ENCODE measurements around the gene MBTD1. TPM values are rescaled to one million over a fixed set of nuclear protein-coding genes. Genes with fewer than 3 reads are reported as not detected.

Gene MBTD1
- total and polyA plus RNA-seq, 9 donors: 17.3 to 25.0 (median 20.6) TPM

DNA sequence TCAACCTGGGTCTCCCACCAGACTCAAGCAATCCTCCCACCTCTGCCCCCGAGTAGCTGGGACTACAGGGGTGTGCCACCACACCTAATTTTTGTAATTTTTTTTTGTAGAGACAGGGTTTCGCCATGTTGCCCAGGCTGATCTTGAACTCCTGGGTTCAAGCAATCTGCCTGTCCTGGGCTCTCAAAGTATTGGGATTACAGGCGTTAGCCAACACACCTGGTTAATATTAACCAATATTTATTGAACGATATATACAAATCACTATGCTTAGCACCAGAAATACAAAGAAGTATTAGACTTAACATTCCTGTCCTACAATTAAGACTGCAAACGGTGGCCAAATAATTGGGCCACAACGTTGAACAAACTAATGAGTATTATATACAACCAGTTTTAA lies 4.2 kb downstream of the MBTD1 start:
- H3K27ac ChIP-seq (ENCODE audit: low read length): no peak overlapping the region
- H3K4me3 ChIP-seq (ENCODE audit: low read length): no peak overlapping the region
- H3K9me3 ChIP-seq (replicated peaks; ENCODE audit: control insufficient read depth, low read depth, low read length): peaks cover 2% of the 10 kb centered on the region
- DNase-seq: no peak
- H3K4me1 ChIP-seq (ENCODE audit: control insufficient read depth, insufficient read depth, low read length): peaks cover 7% of the 10 kb centered on the region
- peaks cover 14% of the 10 kb centered on the region for H3K36me3 ChIP-seq (ENCODE audit: control insufficient read depth, insufficient read depth, low read length)
- 100% methylated on average over 1 of the region's 6 CpGs for WGBS (ENCODE audit: insufficient coverage)
- no peaks in the 10 kb centered on the region for H3K27me3 ChIP-seq (ENCODE audit: control insufficient read depth, insufficient read depth, low read length)

DNA sequence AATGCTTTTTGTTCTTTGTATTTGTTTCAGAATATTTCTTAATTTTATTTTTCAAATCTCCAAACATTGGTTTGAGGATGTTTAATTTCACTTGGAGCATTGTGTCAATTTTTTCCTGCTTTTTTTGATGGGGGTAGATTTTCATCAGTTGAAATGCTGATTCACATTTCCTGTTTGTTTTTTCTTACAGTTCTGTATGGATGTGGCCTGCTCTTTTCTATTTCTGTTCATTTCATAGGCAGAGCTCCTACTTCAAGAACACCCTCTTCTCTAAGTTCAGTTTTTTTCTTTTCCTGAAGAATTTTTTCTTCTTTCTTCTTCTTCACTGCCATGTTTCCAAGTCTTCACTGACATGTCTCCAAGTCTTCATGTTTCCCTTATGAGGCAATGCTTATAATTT lies 8.8 kb downstream of the MBTD1 start:
- Histone ChIP-seq H3K27me3 (ENCODE audit: control insufficient read depth, insufficient read depth, low read length) (no peaks in the 10 kb centered on the region), H3K4me1 (ENCODE audit: control insufficient read depth, insufficient read depth, low read length) (no peaks in the 10 kb centered on the region), H3K36me3 (ENCODE audit: control insufficient read depth, insufficient read depth, low read length) (peaks cover 14% of the 10 kb centered on the region)

DNA sequence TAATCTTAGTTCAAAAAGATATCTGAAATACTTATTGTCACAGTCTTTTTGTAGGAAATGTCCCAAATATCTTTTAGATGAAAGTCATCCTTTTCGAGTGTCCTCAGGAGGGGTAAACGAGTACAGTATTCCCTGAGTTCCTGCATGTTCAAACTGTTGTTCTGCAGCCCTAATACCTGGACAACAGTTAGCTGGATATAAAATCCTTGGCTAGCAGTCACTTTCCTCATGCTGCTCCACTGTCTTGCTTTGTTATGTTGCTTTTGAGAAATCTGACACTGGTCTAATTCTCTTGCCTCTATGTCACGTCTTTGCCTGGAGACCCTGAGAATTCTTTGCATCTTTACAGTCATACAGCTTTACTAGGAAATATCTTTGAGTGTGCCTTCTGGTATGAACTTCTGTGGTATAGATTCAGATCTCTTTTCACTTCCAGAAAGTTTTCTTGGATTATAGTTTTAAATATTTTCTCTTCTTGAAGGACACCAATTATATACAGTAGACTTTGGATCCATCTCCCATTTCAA lies 9.5 kb downstream of the MBTD1 start:
- no peaks in the 10 kb centered on the region for H3K27me3 ChIP-seq (ENCODE audit: control insufficient read depth, insufficient read depth, low read length)
- H3K4me3 ChIP-seq (ENCODE audit: low read length): no peak overlapping the region
- H3K4me1 ChIP-seq (ENCODE audit: control insufficient read depth, insufficient read depth, low read length): no peaks in the 10 kb centered on the region
- no peak overlapping the region for H3K27ac ChIP-seq (ENCODE audit: low read length)
- H3K36me3 ChIP-seq (ENCODE audit: control insufficient read depth, insufficient read depth, low read length): peaks cover 14% of the 10 kb centered on the region
- 100% methylated on average over 2 of the region's 3 CpGs for WGBS (ENCODE audit: insufficient coverage)
- H3K9me3 ChIP-seq (replicated peaks; ENCODE audit: control insufficient read depth, low read depth, low read length): peaks cover 2% of the 10 kb centered on the region
- DNase-seq: no peak

More for the DNA sequence above, 8.8 kb downstream of the MBTD1 start:
- DNase-seq: no peak
- no peak overlapping the region for H3K4me3 ChIP-seq (ENCODE audit: low read length)
- H3K27ac ChIP-seq (ENCODE audit: low read length): no peak overlapping the region
- H3K9me3 ChIP-seq (replicated peaks; ENCODE audit: control insufficient read depth, low read depth, low read length): peaks cover 2% of the 10 kb centered on the region

DNA sequence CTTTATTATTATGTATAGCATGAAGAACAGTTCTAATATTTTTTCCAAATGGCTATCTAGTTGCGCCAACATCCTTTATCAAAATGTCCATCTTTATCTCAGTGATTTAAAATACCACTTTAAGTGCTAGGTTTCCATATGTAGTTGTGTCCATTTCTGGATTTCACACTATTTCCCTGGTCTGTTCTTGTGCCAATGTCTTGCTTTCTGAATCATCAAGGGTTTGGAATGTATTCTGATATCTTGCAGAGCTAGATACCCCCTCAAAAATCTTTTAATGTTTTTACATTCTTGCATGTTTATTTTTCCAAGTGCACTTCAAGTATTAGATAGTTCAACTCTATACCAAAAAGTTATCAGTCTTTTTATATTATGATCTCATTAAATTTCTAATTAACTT lies 14.3 kb downstream of the MBTD1 start:
- peaks cover 2% of the 10 kb centered on the region for H3K36me3 ChIP-seq (ENCODE audit: control insufficient read depth, insufficient read depth, low read length)
- DNase-seq: no peak

DNA sequence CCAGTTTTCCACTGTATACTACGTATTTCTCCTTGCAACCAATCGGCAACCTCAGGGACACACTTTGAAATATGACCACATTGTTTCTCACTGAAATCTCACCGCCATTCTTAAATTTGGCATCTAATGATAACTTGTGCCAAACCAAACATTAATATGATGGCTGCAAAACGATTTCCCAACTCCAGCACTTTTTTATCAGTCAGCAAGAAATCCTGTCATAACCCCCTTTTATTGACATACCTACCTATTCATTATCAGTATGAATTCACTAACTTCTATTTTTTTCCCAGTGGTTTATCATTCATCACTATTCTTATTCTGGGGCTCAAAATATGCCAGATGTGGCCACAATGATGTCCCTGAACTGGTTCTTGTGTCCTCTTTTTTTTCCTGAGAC lies 15.8 kb downstream of the MBTD1 start:
- Histone ChIP-seq H3K27me3 (ENCODE audit: control insufficient read depth, insufficient read depth, low read length) (no peaks in the 10 kb centered on the region), H3K36me3 (ENCODE audit: control insufficient read depth, insufficient read depth, low read length) (peaks cover 2% of the 10 kb centered on the region), H3K9me3 (replicated peaks; ENCODE audit: control insufficient read depth, low read depth, low read length) (no peaks in the 10 kb centered on the region), H3K4me1 (ENCODE audit: control insufficient read depth, insufficient read depth, low read length) (no peaks in the 10 kb centered on the region), H3K27ac (ENCODE audit: low read length) (no peak overlapping the region), H3K4me3 (ENCODE audit: low read length) (no peak overlapping the region)
- DNase-seq: no peak
- 90% methylated on average over 4 of the region's 4 CpGs for WGBS (ENCODE audit: insufficient coverage)

More for the DNA sequence above, 14.3 kb downstream of the MBTD1 start:
- no CpG with 5 or more reads among the region's 1 CpG for WGBS (ENCODE audit: insufficient coverage)
- no peaks in the 10 kb centered on the region for H3K27me3 ChIP-seq (ENCODE audit: control insufficient read depth, insufficient read depth, low read length)
- H3K4me3 ChIP-seq (ENCODE audit: low read length): no peak overlapping the region
- no peaks in the 10 kb centered on the region for H3K4me1 ChIP-seq (ENCODE audit: control insufficient read depth, insufficient read depth, low read length)
- no peaks in the 10 kb centered on the region for H3K9me3 ChIP-seq (replicated peaks; ENCODE audit: control insufficient read depth, low read depth, low read length)
- H3K27ac ChIP-seq (ENCODE audit: low read length): no peak overlapping the region

DNA sequence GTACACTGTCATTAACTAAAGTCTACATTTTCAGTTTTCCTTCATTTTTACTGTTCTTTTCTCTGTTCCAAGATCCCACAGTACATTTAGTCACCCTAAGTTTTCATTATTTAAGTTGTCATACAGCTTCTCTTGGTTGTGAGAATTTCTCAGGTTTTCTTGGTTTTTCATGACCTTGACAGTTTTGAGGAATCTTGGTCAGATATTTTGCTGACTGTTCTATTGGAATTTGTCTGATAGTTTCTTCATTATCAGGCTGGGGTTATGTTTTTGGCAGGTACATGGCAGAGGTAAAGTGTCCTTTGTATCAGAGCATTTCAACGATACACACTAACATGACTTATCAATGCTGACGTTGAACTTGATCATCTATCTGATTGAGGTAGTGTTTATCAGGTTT lies 19.6 kb downstream of the MBTD1 start:
- no peak overlapping the region for H3K27ac ChIP-seq (ENCODE audit: low read length)
- H3K36me3 ChIP-seq (ENCODE audit: control insufficient read depth, insufficient read depth, low read length): no peaks in the 10 kb centered on the region
- no peak for DNase-seq
- H3K4me1 ChIP-seq (ENCODE audit: control insufficient read depth, insufficient read depth, low read length): no peaks in the 10 kb centered on the region
- H3K4me3 ChIP-seq (ENCODE audit: low read length): no peak overlapping the region
- no CpG with 5 or more reads among the region's 2 CpGs for WGBS (ENCODE audit: insufficient coverage)
- H3K9me3 ChIP-seq (replicated peaks; ENCODE audit: control insufficient read depth, low read depth, low read length): no peaks in the 10 kb centered on the region
- no peaks in the 10 kb centered on the region for H3K27me3 ChIP-seq (ENCODE audit: control insufficient read depth, insufficient read depth, low read length)

DNA sequence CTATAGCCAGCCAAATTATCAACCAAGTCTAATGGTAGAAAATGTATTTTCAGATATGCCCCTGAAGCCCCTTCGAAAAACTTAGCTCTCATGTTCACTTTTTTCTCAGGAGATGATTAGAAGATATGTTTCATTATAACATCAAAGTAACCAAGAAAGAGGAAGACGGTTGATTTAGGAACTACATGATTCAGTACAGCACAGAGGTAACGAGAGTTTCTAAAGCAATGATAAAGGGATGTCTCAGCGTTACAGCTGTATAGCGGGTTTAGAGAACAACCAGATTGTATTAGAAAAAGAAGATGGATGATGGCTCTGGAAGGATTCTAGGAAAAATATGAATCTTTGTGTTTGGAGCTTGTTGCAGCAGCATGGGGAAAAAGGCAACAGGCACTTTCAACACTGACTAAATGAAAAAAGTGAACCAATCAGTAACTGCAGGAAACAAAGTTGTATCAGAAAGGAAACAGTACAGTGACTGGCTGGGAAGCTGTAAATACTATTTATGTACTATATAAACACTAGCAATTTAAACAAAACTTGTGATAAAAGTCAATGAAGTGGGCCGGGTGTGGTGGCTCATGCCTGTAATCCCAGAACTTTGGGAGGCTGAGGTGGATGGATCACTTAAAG lies 21.5 kb downstream of the MBTD1 start:
- H3K9me3 ChIP-seq (replicated peaks; ENCODE audit: control insufficient read depth, low read depth, low read length): peaks cover 2% of the 10 kb centered on the region
- no peak overlapping the region for H3K4me3 ChIP-seq (ENCODE audit: low read length)
- DNase-seq: no peak
- WGBS (ENCODE audit: insufficient coverage): 96% methylated on average over 4 of the region's 6 CpGs
- no peaks in the 10 kb centered on the region for H3K27me3 ChIP-seq (ENCODE audit: control insufficient read depth, insufficient read depth, low read length)
- no peaks in the 10 kb centered on the region for H3K4me1 ChIP-seq (ENCODE audit: control insufficient read depth, insufficient read depth, low read length)
- H3K36me3 ChIP-seq (ENCODE audit: control insufficient read depth, insufficient read depth, low read length): no peaks in the 10 kb centered on the region
- no peak overlapping the region for H3K27ac ChIP-seq (ENCODE audit: low read length)

DNA sequence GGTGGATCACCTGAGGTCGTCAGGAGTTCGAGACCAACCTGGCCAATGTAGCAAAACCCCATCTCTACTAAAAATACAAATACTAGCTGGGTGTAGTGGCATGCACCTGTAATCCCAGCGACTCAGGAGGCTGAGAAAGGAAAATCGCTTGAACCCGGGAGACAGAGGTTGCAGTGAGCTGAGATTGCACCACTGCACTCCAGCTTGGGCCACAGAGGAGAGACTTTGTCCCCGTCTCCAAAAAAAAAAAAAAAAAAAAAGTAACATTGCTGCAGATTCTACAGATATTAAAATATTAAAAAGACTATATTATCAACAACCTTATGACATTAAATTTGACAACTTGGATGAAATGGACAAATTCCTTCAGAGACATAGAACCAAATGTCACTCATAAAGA lies 25.7 kb downstream of the MBTD1 start:
- Histone ChIP-seq H3K27ac (ENCODE audit: low read length) (no peak overlapping the region), H3K36me3 (ENCODE audit: control insufficient read depth, insufficient read depth, low read length) (peaks cover 3% of the 10 kb centered on the region), H3K4me3 (ENCODE audit: low read length) (no peak overlapping the region), H3K4me1 (ENCODE audit: control insufficient read depth, insufficient read depth, low read length) (no peaks in the 10 kb centered on the region), H3K9me3 (replicated peaks; ENCODE audit: control insufficient read depth, low read depth, low read length) (peaks cover 2% of the 10 kb centered on the region), H3K27me3 (ENCODE audit: control insufficient read depth, insufficient read depth, low read length) (no peaks in the 10 kb centered on the region)
- no CpG with 5 or more reads among the region's 6 CpGs for WGBS (ENCODE audit: insufficient coverage)
- no peak for DNase-seq

DNA sequence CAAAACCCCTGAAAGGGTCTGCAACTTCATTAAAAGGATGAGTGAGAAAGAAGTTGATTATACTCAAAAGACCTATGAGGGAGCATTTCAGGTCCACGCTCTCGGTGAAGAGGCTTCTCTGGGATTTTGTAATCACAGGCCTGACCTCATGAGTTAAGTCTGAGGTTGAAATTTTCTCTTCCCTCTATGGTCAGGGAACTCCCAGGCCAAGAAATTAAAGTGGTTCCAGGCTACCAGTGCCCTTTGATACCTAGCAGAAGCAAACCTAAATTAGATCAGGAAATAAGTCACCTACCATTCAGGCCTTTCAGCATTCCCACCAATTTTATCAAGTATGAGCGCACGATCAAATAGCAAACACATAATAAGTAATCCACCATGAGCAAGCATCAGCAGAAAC lies 27.9 kb downstream of the MBTD1 start:
- Histone ChIP-seq H3K36me3 (ENCODE audit: control insufficient read depth, insufficient read depth, low read length) (peaks cover 3% of the 10 kb centered on the region), H3K27ac (ENCODE audit: low read length) (no peak overlapping the region), H3K4me1 (ENCODE audit: control insufficient read depth, insufficient read depth, low read length) (no peaks in the 10 kb centered on the region), H3K27me3 (ENCODE audit: control insufficient read depth, insufficient read depth, low read length) (no peaks in the 10 kb centered on the region), H3K4me3 (ENCODE audit: low read length) (no peak overlapping the region), H3K9me3 (replicated peaks; ENCODE audit: control insufficient read depth, low read depth, low read length) (peaks cover 2% of the 10 kb centered on the region)
- WGBS (ENCODE audit: insufficient coverage): no CpG with 5 or more reads among the region's 4 CpGs
- no peak for DNase-seq

DNA sequence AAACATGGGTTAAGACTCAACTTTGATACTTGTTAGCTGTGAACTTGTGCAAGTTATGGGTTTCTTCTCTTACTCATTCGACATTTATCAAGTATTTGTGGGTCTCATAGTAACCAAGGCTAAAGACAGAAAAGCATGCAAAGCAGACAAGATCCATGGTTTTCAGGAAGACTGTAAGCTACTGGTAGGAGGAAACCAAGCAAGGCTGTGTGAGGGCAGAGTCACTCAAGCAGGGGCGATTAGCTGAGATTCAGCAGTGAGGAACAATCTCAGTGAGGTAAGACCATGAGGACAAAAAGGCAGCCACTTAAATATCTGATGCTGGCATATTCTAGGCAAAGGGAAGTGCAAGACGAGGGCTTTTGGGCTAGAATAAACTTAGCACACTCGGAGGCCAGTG lies 29.5 kb downstream of the MBTD1 start:
- 76% methylated on average over 3 of the region's 4 CpGs for WGBS (ENCODE audit: insufficient coverage)
- Histone ChIP-seq H3K4me1 (ENCODE audit: control insufficient read depth, insufficient read depth, low read length) (no peaks in the 10 kb centered on the region), H3K36me3 (ENCODE audit: control insufficient read depth, insufficient read depth, low read length) (peaks cover 3% of the 10 kb centered on the region), H3K27ac (ENCODE audit: low read length) (no peak overlapping the region), H3K27me3 (ENCODE audit: control insufficient read depth, insufficient read depth, low read length) (no peaks in the 10 kb centered on the region), H3K4me3 (ENCODE audit: low read length) (no peak overlapping the region), H3K9me3 (replicated peaks; ENCODE audit: control insufficient read depth, low read depth, low read length) (peaks cover 2% of the 10 kb centered on the region)
- no peak for DNase-seq

DNA sequence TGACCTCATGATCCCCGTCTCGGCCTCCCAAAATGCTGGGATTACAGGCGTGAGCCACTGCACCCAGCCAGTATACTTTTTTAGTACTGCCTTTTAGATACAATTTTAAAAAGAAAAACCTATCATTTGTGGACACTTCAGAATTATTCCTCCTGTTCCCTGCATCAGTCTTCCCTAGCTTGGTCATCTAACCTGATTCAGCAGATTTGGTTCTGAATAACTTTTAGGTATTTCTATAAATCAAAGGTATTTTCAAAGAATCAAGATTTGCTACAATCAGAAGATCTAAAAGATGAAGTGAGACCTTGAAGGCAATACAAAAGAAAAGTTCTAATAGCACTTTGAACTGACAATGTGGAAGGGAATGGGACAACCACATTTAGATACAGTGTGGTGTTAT lies 30.0 kb downstream of the MBTD1 start:
- Histone ChIP-seq H3K27me3 (ENCODE audit: control insufficient read depth, insufficient read depth, low read length) (no peaks in the 10 kb centered on the region), H3K9me3 (replicated peaks; ENCODE audit: control insufficient read depth, low read depth, low read length) (no peaks in the 10 kb centered on the region), H3K36me3 (ENCODE audit: control insufficient read depth, insufficient read depth, low read length) (peaks cover 3% of the 10 kb centered on the region), H3K27ac (ENCODE audit: low read length) (no peak overlapping the region), H3K4me1 (ENCODE audit: control insufficient read depth, insufficient read depth, low read length) (no peaks in the 10 kb centered on the region), H3K4me3 (ENCODE audit: low read length) (no peak overlapping the region)
- WGBS (ENCODE audit: insufficient coverage): 88% methylated on average over 1 of the region's 3 CpGs
- DNase-seq: no peak
